Neuronal stem cell (in vitro differentiated cells): ENCODE measurements around the gene TSC1.

ENCODE experiments used
- DNase-seq: peaks from one replicate; pipeline ENCODE4 v3.0.0-alpha.2; 2013; ENCODE audit warnings: low spot score
- H2AFZ ChIP-seq: one replicate; pipeline ENCODE4 v1.6.1; 2013; ENCODE audit warnings: mild to moderate bottlenecking, low read length, inconsistent platforms
- H2AK5ac ChIP-seq: 2 replicates; pipeline ENCODE4 v1.6.1; 2013; ENCODE audit warnings: low read depth, mild to moderate bottlenecking, inconsistent platforms, low read length, moderate library complexity, mixed read lengths
- H2BK120ac ChIP-seq: 2 replicates; pipeline ENCODE4 v1.6.1; 2013; ENCODE audit warnings: low read depth, mild to moderate bottlenecking, inconsistent platforms, low read length, moderate library complexity, mixed read lengths
- H2BK12ac ChIP-seq: one replicate; pipeline ENCODE4 v1.6.1; 2013; ENCODE audit warnings: low read length, inconsistent platforms
- H2BK15ac ChIP-seq: 2 replicates; pipeline ENCODE4 v1.6.1; 2013; ENCODE audit warnings: mild to moderate bottlenecking, low read length, inconsistent platforms, mixed read lengths
- H2BK5ac ChIP-seq: one replicate; pipeline ENCODE4 v1.6.1; 2013; ENCODE audit warnings: inconsistent platforms, mild to moderate bottlenecking, low read length, moderate library complexity
- H3K14ac ChIP-seq: one replicate; pipeline ENCODE4 v1.6.1; 2013; ENCODE audit warnings: low read length, inconsistent platforms
- H3K18ac ChIP-seq: 2 replicates; pipeline ENCODE4 v1.6.1; 2013; ENCODE audit warnings: low read length, inconsistent platforms
- H3K23ac ChIP-seq: 2 replicates; pipeline ENCODE4 v1.6.1; 2013; ENCODE audit warnings: low read depth, mild to moderate bottlenecking, mixed read lengths, low read length, inconsistent platforms; ENCODE audit not compliant: poor library complexity
- H3K27ac ChIP-seq: replicated peaks from 3 replicates; pipeline ENCODE4 v1.5.1; 2013; ENCODE audit warnings: low read length, inconsistent platforms
- H3K27me3 ChIP-seq, 3 experiments: 2 replicates each; pipeline ENCODE4 v1.6.1; 2013; ENCODE audit warnings: low read length in 3 of 3, mild to moderate bottlenecking in 2 of 3, inconsistent platforms in 1 of 3, low read depth in 1 of 3, mixed read lengths in 1 of 3, moderate library complexity in 1 of 3; ENCODE audit not compliant: control insufficient read depth in 3 of 3, insufficient read depth in 3 of 3
- H3K36me3 ChIP-seq, 2 donors: replicated peaks in 1 of 2; 2 replicates each; pipeline ENCODE4 v1.6.1; 2013; ENCODE audit warnings: low read length in 2 of 2; ENCODE audit not compliant: control insufficient read depth in 2 of 2, insufficient read depth in 2 of 2
- H3K4ac ChIP-seq: 2 replicates; pipeline ENCODE4 v1.6.1; 2013; ENCODE audit warnings: inconsistent platforms, mild to moderate bottlenecking, low read length, moderate library complexity
- H3K4me1 ChIP-seq, 2 donors: 1 replicate in 1 of 2; 2 replicates in 1 of 2; pipeline ENCODE4 v1.6.1; 2013; ENCODE audit warnings: low read length in 2 of 2, low read depth in 1 of 2; ENCODE audit not compliant: control insufficient read depth in 2 of 2, insufficient read depth in 1 of 2
- H3K4me2 ChIP-seq: one replicate; pipeline ENCODE4 v1.6.1; 2013; ENCODE audit warnings: mild to moderate bottlenecking, low read length, inconsistent platforms; ENCODE audit not compliant: insufficient read depth, poor library complexity, severe bottlenecking
- H3K4me3 ChIP-seq, 2 donors: 2 replicates each; pipeline ENCODE4 v1.5.1; 2013; ENCODE audit warnings: low read length in 2 of 2, mild to moderate bottlenecking in 2 of 2, inconsistent platforms in 1 of 2, moderate library complexity in 1 of 2
- H3K79me1 ChIP-seq: one replicate; pipeline ENCODE4 v1.6.1; 2013; ENCODE audit warnings: low read depth, mild to moderate bottlenecking, inconsistent platforms, low read length, moderate library complexity
- H3K9ac ChIP-seq: one replicate; pipeline ENCODE4 v1.6.1; 2013; ENCODE audit warnings: mild to moderate bottlenecking, low read depth, low read length, inconsistent platforms; ENCODE audit not compliant: poor library complexity
- H3K9me3 ChIP-seq, 2 donors: replicated peaks in 1 of 2; 2 replicates each; pipeline versions ENCODE3 to v1.6.1; 2013; ENCODE audit warnings: low read length in 2 of 2, mild to moderate bottlenecking in 2 of 2, inconsistent platforms in 1 of 2, low read depth in 1 of 2, mixed read lengths in 1 of 2, moderate library complexity in 1 of 2; ENCODE audit not compliant: control insufficient read depth in 2 of 2, insufficient read depth in 1 of 2
- H4K8ac ChIP-seq: one replicate; pipeline ENCODE4 v1.6.1; 2013; ENCODE audit warnings: low read depth, mild to moderate bottlenecking, inconsistent platforms, low read length, moderate library complexity
- H4K91ac ChIP-seq: one replicate; pipeline ENCODE4 v1.6.1; 2013; ENCODE audit warnings: low read length, low read depth, mild to moderate bottlenecking, inconsistent platforms; ENCODE audit not compliant: poor library complexity
- WGBS, 2 donors: extraction: QIAGEN DNeasy Blood & Tissue Kit; methylation state at CpG; one replicate each; pipeline ENCODE4 v1.1.7; 2013; ENCODE audit warnings: missing lambda C conversion rate in 2 of 2, mixed read lengths in 1 of 2; ENCODE audit not compliant: insufficient read length in 2 of 2, insufficient replicate concordance in 1 of 2; ENCODE audit errors: extremely low coverage in 2 of 2; 5-methylcytosine and 5-hydroxymethylcytosine counted together

TSC1 gene

DNA sequence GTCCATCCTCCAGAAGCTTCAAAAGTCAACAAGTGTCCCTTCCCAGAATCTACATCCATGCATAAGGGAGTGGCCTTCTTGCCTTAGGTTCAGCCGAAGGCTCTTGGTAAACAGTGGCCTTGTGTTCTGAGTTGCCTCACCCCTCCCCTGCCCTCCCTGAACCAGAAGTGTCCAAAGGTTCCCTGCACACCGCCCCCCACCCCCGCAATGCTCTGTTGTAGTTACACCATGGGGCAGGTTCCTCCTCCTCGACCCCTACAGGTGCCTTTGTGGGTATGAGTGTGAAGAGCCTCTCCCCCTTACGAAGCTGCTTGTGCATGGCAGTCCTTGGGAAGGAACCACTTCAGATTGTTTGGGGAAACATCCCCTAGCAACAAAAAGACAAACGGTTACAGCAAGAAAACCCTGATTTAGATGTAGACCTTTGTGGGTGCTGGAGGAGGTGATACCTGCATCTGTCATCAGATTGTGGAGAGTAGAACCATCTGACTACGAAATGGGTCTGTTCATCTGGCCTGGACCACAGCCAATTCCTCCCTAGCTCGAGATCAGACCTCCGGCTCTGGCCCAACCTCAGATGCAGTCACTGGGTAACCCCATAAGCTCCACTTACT is 58.6 kb downstream of the TSC1 start:
- Histone ChIP-seq H2BK120ac (no peak overlapping the region), H2AK5ac (no peak overlapping the region), H3K27ac (no peak overlapping the region), H3K9me3 (no peaks in the 10 kb centered on the region), H3K27me3 (no peaks in the 10 kb centered on the region), H3K4ac (no peak overlapping the region), H3K36me3 (peaks cover 0 to 8% of the 10 kb centered on the region in 2 donors), H3K79me1 (no peaks in the 10 kb centered on the region), H4K8ac (no peak overlapping the region), H4K91ac (no peak overlapping the region), H3K9ac (peak overlapping the region; percentile 50), H2BK12ac (no peak overlapping the region), H3K14ac (no peak overlapping the region), H3K4me3 (no peak overlapping the region), H2BK5ac (no peak overlapping the region), H2BK15ac (no peak overlapping the region), H3K23ac (no peak overlapping the region), H3K18ac (no peak overlapping the region), H3K4me2 (no peak overlapping the region), H2AFZ (no peak overlapping the region), H3K4me1 (peaks cover 2 to 6% of the 10 kb centered on the region in 2 donors)
- no peak for DNase-seq
- WGBS, 2 donors = no CpG with 5 or more reads among the region's 9 CpGs

DNA sequence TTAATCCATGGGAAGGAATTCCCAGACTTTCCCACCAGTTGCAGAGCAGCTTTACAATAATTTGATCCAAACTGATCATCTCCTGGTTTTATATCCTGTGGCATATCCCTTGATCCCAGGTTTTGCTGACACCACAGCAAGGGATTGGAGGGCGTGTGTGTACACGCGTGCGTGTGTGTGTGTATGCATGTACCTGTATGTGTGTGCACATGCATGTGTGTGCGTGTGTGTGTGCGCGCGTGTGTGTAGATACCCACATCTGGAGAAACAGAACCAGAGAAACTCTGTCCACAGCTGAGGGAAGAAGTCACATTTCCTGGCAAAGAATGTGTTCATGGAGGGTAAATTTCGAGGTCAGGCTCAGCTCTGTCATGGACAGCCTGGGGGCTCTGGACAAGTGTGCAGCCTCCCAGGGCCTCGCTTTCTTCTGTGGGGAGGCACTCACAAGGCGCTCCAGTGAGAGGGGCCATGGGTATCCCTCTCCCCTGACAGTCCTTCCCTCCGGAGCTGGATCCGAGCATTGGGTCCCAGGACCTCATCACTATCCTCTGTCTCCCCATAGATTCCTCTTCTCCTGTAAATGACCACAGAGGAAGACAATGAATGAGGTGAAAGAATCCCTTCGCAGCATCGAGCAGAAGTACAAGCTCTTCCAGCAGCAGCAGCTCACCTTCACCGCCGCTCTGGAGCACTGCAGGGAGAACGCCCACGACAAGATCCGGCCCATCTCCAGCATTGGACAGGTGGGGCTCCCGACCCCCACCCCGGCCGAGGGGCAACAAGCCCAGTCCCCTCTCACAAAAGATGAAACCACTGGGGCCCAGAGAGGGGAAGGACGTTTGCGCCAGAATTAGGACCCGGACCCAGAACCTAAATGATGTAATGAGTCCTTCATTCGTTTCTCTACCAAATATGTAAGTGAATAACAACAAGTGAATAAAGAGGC is 60.8 kb downstream of the TSC1 start:
- H3K27ac ChIP-seq = no peak overlapping the region
- no peaks in the 10 kb centered on the region for H3K79me1 ChIP-seq
- no peak overlapping the region for H3K4me2 ChIP-seq
- no peak overlapping the region for H3K9ac ChIP-seq
- H4K91ac ChIP-seq = no peak overlapping the region
- H3K4me3 ChIP-seq = no peak overlapping the region
- H3K23ac ChIP-seq = peak overlapping the region; percentile 44
- H3K18ac ChIP-seq = peak overlapping the region; percentile 22
- H3K4me1 ChIP-seq = peaks cover 2 to 8% of the 10 kb centered on the region in 2 donors
- H2BK15ac ChIP-seq = no peak overlapping the region
- no peak overlapping the region for H2BK120ac ChIP-seq
- DNase-seq = no peak
- H3K27me3 ChIP-seq = no peaks in the 10 kb centered on the region
- H3K9me3 ChIP-seq = no peaks in the 10 kb centered on the region
- H2AK5ac ChIP-seq = no peak overlapping the region
- no CpG with 5 or more reads among the region's 27 CpGs for WGBS, 2 donors
- H4K8ac ChIP-seq = no peak overlapping the region
- no peak overlapping the region for H3K14ac ChIP-seq
- H2BK5ac ChIP-seq = no peak overlapping the region
- no peak overlapping the region for H2AFZ ChIP-seq
- H3K4ac ChIP-seq = no peak overlapping the region
- peaks cover 0 to 5% of the 10 kb centered on the region in 2 donors for H3K36me3 ChIP-seq
- no peak overlapping the region for H2BK12ac ChIP-seq

DNA sequence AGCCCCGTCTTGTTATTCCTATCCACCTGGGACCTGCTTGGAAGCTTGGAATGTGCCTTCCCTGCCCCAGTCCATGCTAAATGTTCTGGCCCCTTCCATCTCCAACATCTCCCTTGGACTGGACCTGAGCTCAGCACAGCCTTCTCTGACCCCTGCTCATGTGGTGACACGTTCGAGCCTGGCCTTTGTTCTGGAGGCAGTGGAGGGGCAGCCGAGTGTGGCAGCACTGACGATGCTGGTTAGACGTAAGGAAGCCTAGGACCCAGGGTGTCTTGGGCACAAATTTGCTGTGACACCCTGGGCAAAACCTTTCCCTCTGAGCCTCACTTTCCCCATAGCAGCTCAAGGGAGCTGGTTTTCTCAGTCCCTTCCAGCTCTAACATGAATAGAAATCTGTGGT is 61.8 kb downstream of the TSC1 start:
- Histone ChIP-seq H3K9ac (peak overlapping the region; percentile 5), H2BK120ac (no peak overlapping the region), H3K9me3 (no peaks in the 10 kb centered on the region), H4K91ac (no peak overlapping the region), H3K18ac (no peak overlapping the region), H2BK15ac (no peak overlapping the region), H3K4me3 (no peak overlapping the region), H3K4me2 (no peak overlapping the region), H3K27ac (no peak overlapping the region), H2BK12ac (no peak overlapping the region), H3K23ac (no peak overlapping the region), H3K36me3 (no peaks in the 10 kb centered on the region), H3K79me1 (no peaks in the 10 kb centered on the region), H3K14ac (no peak overlapping the region), H2AK5ac (no peak overlapping the region), H4K8ac (no peak overlapping the region), H2BK5ac (no peak overlapping the region), H3K27me3 (peaks cover 0 to 4% (median 0%) of the 10 kb centered on the region in 3 experiments), H3K4me1 (peaks cover 2 to 9% of the 10 kb centered on the region in 2 donors), H3K4ac (no peak overlapping the region), H2AFZ (no peak overlapping the region)
- DNase-seq = no peak
- WGBS, 2 donors = no CpG with 5 or more reads among the region's 6 CpGs

GRCh38 chr9:132881826-132882225 is 62.6 kb downstream of the TSC1 start:
- H3K79me1 ChIP-seq = no peaks in the 10 kb centered on the region
- WGBS, 2 donors = no CpG with 5 or more reads among the region's 6 CpGs
- H3K23ac ChIP-seq = peak overlapping the region; percentile 77
- no peak overlapping the region for H2BK15ac ChIP-seq
- H3K4me3 ChIP-seq = peak overlapping the region in 1 of 2 donors; percentile 35
- peaks cover 2 to 11% of the 10 kb centered on the region in 2 donors for H3K4me1 ChIP-seq
- H2BK120ac ChIP-seq = no peak overlapping the region
- no peak overlapping the region for H2AFZ ChIP-seq
- H3K14ac ChIP-seq = no peak overlapping the region
- H3K36me3 ChIP-seq = no peaks in the 10 kb centered on the region
- H2BK12ac ChIP-seq = no peak overlapping the region
- H3K4ac ChIP-seq = peak overlapping the region; percentile 46
- H4K91ac ChIP-seq = no peak overlapping the region
- peak overlapping the region; percentile 30 for H3K18ac ChIP-seq
- no peak overlapping the region for H3K27ac ChIP-seq
- H2BK5ac ChIP-seq = no peak overlapping the region
- DNase-seq = no peak
- H2AK5ac ChIP-seq = no peak overlapping the region
- no peak overlapping the region for H3K4me2 ChIP-seq
- H3K9ac ChIP-seq = no peak overlapping the region
- no peaks in the 10 kb centered on the region for H3K9me3 ChIP-seq
- no peak overlapping the region for H4K8ac ChIP-seq
- peaks cover 0 to 5% (median 0%) of the 10 kb centered on the region in 3 experiments for H3K27me3 ChIP-seq
